ENCODE results near the gene MYOT.
A peak's percentile ranks its signal among the peaks of the same experiment; 100 is the strongest.
"Not testable (repeated sequence)": the region's sequence is repeated elsewhere in the genome, so short reads cannot be mapped to it uniquely, and the experiment has no call there.

Gene MYOT

GRCh38 chr5:137856916-137857862, 10.5 kb upstream of the MYOT start:
- DNase-seq, result no peak

- DNase-seq, result no peak
Observed at GRCh38 chr5:137858223-137858916, 9.3 kb upstream of the MYOT start.

- DNase-seq, result no peak
Observed at GRCh38 chr5:137858954-137859353, 8.7 kb upstream of the MYOT start.

GRCh38 chr5:137862251-137862650, 5.4 kb upstream of the MYOT start:
- DNase-seq, result no peak

DNA sequence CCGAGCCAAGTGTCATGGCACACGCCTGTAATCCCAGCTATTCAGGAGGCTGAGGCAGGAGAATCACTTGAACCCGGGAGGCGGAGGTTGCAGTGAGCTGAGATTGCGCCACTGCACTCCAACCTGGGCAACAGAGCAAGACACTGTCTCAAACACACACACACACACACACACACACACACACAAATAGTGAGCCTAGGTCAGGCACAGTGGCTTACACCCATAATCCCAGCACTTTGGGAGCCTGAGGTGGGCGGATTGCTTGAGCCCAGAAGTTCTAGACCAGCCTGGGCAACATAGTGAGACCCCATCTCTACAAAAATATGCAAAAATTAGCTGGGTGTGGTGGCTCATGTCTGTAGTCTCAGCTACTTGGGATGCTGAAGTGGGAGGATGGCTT, 4.0 kb upstream of the MYOT start:
- DNase-seq, result not testable (repeated sequence)

- DNase-seq, result no peak
Observed at GRCh38 chr5:137866541-137867388, 895 bp upstream of the MYOT start.

GRCh38 chr5:137870647-137871339, 3.1 kb downstream of the MYOT start:
- DNase-seq, result no peak

- DNase-seq, result no peak
Observed at GRCh38 chr5:137871571-137871970, 3.9 kb downstream of the MYOT start.

- DNase-seq, result no peak
Observed at GRCh38 chr5:137872466-137872865, 4.8 kb downstream of the MYOT start.

DNA sequence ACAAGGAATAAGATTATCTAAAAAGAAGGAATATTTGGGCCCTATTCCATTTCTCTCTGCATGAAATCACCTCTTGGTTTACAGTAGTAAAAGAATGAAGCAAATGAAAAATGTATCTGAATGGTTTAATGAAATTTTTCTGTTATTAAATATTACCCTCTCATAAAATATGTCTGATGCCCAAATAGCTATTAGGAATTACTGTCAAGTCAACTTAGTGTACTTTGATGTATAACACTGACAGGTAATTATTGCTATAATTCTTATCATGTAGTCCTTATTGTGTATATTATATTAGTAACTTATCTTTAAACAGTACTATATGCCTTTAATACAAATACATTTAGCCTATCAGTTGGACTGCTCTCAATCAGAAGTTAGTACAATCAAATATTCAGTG, 8.4 kb downstream of the MYOT start:
- no peak for DNase-seq

DNA sequence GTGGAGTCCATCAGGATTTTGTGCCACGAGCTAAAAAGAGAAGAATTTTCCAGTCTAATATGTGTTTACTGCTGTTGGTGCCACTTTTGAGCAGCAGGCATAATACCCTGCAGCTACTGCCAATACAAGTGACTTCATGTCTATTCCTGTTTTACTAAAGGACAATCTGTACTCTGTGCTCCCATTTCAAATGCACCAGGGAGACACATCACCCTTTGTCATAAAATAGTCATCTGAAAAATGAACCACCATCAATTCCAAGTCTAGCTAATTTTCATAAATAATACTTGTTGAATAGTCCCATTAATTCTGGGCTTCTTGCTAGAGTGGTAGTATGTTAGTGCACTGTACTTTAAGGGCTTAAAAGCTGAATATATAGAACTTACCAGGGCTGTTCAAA, 12.7 kb downstream of the MYOT start:
- no peak for DNase-seq

- DNase-seq, result no peak
Observed at GRCh38 chr5:137887831-137888230, 20.2 kb downstream of the MYOT start.

DNA sequence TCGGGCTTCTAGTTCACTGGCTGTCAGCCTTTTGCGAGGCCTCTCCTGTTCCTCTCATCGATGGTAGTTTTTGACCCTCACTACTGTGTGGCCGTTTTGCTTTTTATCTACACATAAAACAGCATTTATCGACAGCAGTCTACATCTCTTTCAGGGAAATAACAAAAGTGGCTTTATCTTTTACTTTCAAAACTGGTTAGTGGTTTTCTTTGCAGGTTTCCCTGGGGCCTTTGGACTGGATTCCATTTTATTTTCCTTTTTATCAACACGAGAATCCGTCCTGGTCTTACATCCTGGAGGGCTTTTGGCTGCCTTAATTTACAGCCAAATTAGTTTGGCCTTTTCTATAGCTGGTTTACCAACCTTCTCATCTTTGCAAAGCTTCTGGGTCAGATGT, 20.8 kb downstream of the MYOT start:
- DNase-seq, result no peak

GRCh38 chr5:137888863-137889759, 21.5 kb downstream of the MYOT start, which contains the start of gene PKD2L2:
PKD2L2 (plus strand) TSS chr5:137889457; CDS start chr5:137889492, 35 bp downstream.
- peak; percentile 88 for DNase-seq

- DNase-seq, result no peak
Observed at GRCh38 chr5:137890845-137891244, 23.2 kb downstream of the MYOT start.

DNA sequence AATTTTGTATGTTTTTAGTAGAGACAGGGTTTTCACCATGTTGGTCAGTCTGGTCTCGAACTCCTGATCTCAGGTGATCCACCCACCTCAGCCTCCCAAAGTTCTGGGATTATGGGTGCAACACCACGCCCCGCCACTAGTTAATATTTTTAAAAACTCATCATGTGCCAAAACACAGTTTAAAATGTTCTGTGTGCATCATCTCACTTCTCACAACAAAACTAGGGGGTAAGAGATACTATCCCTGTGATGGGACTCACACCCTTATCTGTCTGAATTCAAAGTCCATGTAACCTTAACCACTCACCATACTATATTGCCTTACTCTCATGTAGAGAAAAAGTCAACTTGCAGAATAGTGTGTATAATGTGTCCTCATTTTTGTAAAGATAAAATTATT, 24.2 kb downstream of the MYOT start:
- no peak for DNase-seq

GRCh38 chr5:137894586-137894985, 26.9 kb downstream of the MYOT start:
- no peak for DNase-seq

DNA sequence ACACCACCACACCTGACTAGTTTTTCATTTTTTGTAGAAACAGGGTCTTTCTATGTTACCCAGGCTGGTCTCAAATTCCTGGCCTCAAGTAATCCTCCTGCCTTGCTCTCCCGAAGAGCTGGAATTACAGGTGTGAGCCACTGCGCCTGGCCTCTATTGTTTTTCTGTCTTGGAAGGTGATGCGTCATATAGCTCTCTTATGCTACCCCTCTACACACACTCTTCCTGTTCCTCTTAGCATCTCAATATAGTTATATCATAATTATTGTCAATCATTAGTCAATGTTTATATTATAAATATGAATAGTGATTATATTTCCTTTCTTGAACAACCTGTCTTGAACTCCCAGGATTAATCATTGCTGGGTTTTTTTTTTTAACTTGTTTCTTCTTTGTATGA, 28.9 kb downstream of the MYOT start:
- no peak for DNase-seq

DNA sequence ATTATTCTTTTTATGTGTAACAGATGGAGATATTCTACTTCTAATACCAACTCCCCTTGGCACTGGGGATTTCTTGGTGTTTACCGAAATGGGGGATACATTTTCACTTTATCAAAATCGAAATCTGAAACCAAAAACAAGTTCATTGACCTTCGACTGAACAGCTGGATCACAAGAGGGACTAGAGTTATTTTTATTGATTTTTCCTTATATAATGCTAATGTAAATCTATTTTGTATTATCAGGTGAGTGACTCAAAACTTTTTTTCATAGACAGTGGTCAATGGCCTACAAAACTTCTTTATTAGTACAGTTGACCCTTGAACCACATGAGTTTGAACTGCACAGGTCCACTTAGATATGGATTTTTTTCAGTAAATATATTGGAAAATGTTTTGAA, 31.8 kb downstream of the MYOT start:
- DNase-seq, result no peak

DNA sequence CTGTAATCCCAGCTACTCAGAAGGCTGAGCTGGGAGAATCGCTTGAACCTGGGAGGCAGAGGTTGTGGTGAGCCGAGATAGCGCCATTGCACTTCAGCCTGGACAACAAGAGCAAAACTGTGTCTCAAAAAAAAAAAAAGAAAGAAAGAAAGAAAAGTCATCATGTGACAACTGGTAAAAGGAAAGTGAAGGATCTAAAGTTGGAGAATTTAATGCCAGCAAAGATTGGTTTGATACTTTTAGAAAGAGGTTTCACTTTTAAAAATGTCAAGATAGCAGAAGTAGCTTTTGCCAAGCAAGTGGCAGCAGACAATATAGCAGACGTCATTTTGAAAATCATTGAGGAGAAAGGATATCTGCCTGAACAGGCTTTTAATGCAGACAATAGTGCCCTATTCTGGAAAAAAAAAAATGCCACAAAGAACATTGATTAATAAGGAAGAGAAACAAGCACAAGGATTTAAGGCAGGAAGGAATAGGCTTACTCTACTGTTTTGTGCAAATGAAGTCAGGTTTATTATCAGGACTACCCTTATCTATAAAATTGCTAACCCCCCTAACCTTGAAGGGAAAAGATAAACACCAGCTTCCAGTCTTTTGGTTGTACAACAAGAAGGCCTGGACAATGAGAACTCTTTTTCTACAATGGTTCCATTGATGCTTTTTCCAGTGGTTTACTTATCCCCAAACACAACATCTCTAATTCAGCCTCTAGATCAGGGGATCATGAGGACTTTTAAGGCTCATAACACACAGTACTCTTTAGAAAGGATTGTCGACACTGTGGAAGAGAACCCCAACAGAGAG, 33.6 kb downstream of the MYOT start:
- DNase-seq, result no peak
